MM.1S (cell line): Measurements from ENCODE around the gene TRMT10A.

ENCODE experiments used
- EZH2phosphoT487 ChIP-seq: fragments of 300-600 bp; sonication (generic); IDR thresholded peaks from 2 replicates; pipeline ENCODE4 v1.6.1; 2018; ENCODE audit warnings: antibody characterized with exemption, low read length
- TF ChIP-seq, protein P1 (sequence below): fragments of 300-600 bp; sonication (generic); IDR thresholded peaks from 2 replicates; pipeline ENCODE4 v1.5.1; 2016; ENCODE audit warnings: antibody characterized with exemption, low read length, mixed read lengths

GRCh38 chr4:99529228-99529627 is 34.6 kb downstream of the TRMT10A start:
- TF ChIP-seq, protein P1, sequence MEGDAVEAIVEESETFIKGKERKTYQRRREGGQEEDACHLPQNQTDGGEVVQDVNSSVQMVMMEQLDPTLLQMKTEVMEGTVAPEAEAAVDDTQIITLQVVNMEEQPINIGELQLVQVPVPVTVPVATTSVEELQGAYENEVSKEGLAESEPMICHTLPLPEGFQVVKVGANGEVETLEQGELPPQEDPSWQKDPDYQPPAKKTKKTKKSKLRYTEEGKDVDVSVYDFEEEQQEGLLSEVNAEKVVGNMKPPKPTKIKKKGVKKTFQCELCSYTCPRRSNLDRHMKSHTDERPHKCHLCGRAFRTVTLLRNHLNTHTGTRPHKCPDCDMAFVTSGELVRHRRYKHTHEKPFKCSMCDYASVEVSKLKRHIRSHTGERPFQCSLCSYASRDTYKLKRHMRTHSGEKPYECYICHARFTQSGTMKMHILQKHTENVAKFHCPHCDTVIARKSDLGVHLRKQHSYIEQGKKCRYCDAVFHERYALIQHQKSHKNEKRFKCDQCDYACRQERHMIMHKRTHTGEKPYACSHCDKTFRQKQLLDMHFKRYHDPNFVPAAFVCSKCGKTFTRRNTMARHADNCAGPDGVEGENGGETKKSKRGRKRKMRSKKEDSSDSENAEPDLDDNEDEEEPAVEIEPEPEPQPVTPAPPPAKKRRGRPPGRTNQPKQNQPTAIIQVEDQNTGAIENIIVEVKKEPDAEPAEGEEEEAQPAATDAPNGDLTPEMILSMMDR: no peak
- TF ChIP-seq EZH2phosphoT487: no peak
